ENCODE results near the gene RPIA. TPM values are rescaled to one million over a fixed set of nuclear protein-coding genes. Genes with fewer than 3 reads are reported as not detected.
A peak's percentile ranks its signal among the peaks of the same experiment; 100 is the strongest.

RPIA gene
- total and polyA plus RNA-seq, 2 of the 13 experiments (the other 11 are each of a cell fraction or from before 2014, with no cell fraction given) = 13.3 to 23.9 TPM

DNA sequence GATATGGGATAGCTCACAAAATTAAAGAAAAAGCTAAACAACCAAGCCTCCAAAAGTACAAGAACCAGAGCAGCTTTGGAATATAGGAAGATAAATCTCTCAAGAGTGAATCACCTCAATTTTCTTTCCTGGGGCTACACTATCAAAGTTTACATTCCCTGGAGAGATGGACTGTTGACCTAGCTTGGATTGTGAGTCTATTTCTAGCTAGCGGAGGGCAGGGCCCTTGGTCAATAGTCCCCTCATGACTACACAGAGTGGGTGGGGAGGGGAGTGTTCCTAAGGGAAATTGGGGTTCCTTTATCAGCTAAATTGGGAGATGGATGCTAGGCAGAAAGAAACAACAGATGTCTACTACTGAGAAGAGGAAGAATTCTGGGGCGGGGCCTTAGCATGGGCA lies 34.3 kb upstream of the RPIA start (continued):
- TF ChIP-seq FOXA3 (CRISPR knock-in tag; IDR thresholded peaks at IDR 0.05) (peak; percentile 47; the same call in 1 of the 2 replicates), SOX13 (IDR thresholded peaks at IDR 0.05) (no peak), SOX13 (CRISPR knock-in tag; conservative IDR thresholded peaks at IDR 0.05 in 1 of 2, IDR thresholded peaks at IDR 0.05 in 1 of 2) (0 out of 4 replicates have a peak, but pooled peaks of 1 of the 2 experiments have one; percentile 11), ZNF124 (CRISPR knock-in tag; IDR thresholded peaks at IDR 0.05) (no peak), IRF2 (CRISPR knock-in tag; IDR thresholded peaks at IDR 0.05) (0 out of 2 replicates have a peak, but pooled peaks have one; percentile 21), SAP130 (CRISPR knock-in tag; IDR thresholded peaks at IDR 0.05; ENCODE audit: low read depth) (peak; percentile 34; the same call in 1 of the 2 replicates), ZMYM3 (CRISPR knock-in tag; IDR thresholded peaks at IDR 0.05) (no peak), NFYB (CRISPR knock-in tag; IDR thresholded peaks at IDR 0.05) (no peak), HNF4A (CRISPR knock-in tag; IDR thresholded peaks at IDR 0.05) (peak; percentile 38), SKI (IDR thresholded peaks at IDR 0.05; ENCODE audit: partially characterized antibody) (peak; percentile 34), RARA (CRISPR knock-in tag; IDR thresholded peaks at IDR 0.05) (peak; percentile 92), SP5 (CRISPR knock-in tag; IDR thresholded peaks at IDR 0.05; ENCODE audit: borderline replicate concordance, low read depth) (0 out of 2 replicates have a peak, but pooled peaks have one; percentile 42), ASH2L (IDR thresholded peaks at IDR 0.05; ENCODE audit: insufficient read length, low read depth, low read length) (peak; percentile 34), ZNF563 (CRISPR knock-in tag; IDR thresholded peaks at IDR 0.05) (no peak), ZNF460 (CRISPR knock-in tag; IDR thresholded peaks at IDR 0.05; ENCODE audit: borderline replicate concordance) (no peak), POGZ (CRISPR knock-in tag; IDR thresholded peaks at IDR 0.05) (0 out of 2 replicates have a peak, but pooled peaks have one; percentile 19), EP300 (IDR thresholded peaks at IDR 0.05; ENCODE audit: low read depth in 2 of 2, low read length in 2 of 2) (peak in 1 of 2 experiments; percentile 13; a peak in 1 of 4 replicates), EP300 (CRISPR knock-in tag; IDR thresholded peaks at IDR 0.05; ENCODE audit: borderline replicate concordance) (no peak), HMG20B (CRISPR knock-in tag; conservative IDR thresholded peaks at IDR 0.05) (no peak), MEF2D (CRISPR knock-in tag; IDR thresholded peaks at IDR 0.05) (peak; percentile 95), BHLHE40 (IDR thresholded peaks at IDR 0.05; ENCODE audit: low read length) (0 out of 2 replicates have a peak, but pooled peaks have one; percentile 13)
- TF ChIP-seq, protein P1, sequence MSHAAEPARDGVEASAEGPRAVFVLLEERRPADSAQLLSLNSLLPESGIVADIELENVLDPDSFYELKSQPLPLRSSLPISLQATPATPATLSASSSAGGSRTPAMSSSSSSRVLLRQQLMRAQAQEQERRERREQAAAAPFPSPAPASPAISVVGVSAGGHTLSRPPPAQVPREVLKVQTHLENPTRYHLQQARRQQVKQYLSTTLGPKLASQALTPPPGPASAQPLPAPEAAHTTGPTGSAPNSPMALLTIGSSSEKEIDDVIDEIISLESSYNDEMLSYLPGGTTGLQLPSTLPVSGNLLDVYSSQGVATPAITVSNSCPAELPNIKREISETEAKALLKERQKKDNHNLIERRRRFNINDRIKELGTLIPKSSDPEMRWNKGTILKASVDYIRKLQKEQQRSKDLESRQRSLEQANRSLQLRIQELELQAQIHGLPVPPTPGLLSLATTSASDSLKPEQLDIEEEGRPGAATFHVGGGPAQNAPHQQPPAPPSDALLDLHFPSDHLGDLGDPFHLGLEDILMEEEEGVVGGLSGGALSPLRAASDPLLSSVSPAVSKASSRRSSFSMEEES (CRISPR knock-in tag; IDR thresholded peaks at IDR 0.05) = peak; percentile 40; the same call in 1 of the 2 replicates
- TF ChIP-seq, protein P2, sequence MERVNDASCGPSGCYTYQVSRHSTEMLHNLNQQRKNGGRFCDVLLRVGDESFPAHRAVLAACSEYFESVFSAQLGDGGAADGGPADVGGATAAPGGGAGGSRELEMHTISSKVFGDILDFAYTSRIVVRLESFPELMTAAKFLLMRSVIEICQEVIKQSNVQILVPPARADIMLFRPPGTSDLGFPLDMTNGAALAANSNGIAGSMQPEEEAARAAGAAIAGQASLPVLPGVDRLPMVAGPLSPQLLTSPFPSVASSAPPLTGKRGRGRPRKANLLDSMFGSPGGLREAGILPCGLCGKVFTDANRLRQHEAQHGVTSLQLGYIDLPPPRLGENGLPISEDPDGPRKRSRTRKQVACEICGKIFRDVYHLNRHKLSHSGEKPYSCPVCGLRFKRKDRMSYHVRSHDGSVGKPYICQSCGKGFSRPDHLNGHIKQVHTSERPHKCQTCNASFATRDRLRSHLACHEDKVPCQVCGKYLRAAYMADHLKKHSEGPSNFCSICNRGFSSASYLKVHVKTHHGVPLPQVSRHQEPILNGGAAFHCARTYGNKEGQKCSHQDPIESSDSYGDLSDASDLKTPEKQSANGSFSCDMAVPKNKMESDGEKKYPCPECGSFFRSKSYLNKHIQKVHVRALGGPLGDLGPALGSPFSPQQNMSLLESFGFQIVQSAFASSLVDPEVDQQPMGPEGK (CRISPR knock-in tag; IDR thresholded peaks at IDR 0.05) = 0 out of 2 replicates have a peak, but pooled peaks have one; percentile 24
- TF ChIP-seq, protein P3, sequence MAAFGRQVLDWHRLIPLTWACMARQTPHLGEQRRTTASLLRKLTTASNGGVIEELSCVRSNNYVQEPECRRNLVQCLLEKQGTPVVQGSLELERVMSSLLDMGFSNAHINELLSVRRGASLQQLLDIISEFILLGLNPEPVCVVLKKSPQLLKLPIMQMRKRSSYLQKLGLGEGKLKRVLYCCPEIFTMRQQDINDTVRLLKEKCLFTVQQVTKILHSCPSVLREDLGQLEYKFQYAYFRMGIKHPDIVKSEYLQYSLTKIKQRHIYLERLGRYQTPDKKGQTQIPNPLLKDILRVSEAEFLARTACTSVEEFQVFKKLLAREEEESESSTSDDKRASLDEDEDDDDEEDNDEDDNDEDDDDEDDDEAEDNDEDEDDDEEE (CRISPR knock-in tag; IDR thresholded peaks at IDR 0.05) = no peak
- TF ChIP-seq, protein P4, sequence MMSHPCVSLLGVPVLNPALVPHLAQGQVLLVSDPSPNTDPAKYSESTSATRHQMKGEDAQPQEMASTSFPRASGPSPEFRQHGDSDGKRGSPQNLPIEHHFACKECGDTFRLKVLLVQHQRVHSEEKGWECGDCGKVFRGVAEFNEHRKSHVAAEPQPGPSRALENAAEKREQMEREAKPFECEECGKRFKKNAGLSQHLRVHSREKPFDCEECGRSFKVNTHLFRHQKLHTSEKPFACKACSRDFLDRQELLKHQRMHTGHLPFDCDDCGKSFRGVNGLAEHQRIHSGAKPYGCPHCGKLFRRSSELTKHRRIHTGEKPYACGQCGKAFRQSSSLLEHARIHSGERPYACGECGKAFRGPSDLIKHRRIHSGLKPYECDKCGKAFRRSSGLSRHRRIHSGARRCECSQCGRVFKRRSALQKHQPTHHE (CRISPR knock-in tag; IDR thresholded peaks at IDR 0.05; ENCODE audit: borderline replicate concordance) = no peak

Measured in HepG2 (cell line).